ENCODE results near the gene ELN. TPM values are rescaled to one million over a fixed set of nuclear protein-coding genes. Genes with fewer than 3 reads are reported as not detected.

ELN gene
- total and polyA plus RNA-seq, 2 experiments from 2014 or later: 539 to 698 TPM

DNA sequence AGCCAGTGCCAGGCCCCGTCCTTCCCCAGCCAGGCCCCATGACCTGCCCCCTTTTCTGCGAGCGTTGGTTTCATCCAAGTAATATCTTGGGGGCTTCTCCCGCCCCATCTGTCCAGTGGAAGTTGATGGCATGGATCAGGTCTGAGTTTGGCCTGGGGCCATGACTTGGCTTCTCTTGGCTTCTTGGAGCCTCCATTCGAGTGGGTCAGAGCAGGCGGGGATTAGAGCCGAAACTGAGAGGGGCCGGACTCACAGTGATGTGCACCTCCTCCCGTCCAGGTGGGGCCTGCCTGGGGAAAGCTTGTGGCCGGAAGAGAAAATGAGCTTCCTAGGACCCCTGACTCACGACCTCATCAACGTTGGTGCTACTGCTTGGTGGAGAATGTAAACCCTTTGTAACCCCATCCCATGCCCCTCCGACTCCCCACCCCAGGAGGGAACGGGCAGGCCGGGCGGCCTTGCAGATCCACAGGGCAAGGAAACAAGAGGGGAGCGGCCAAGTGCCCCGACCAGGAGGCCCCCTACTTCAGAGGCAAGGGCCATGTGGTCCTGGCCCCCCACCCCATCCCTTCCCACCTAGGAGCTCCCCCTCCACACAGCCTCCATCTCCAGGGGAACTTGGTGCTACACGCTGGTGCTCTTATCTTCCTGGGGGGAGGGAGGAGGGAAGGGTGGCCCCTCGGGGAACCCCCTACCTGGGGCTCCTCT is 40.6 kb downstream of the ELN start:
- TF ChIP-seq EZH2 (IDR thresholded peaks at IDR 0.05; ENCODE audit: insufficient read depth, poor library complexity, severe bottlenecking) (no peak), EZH2phosphoT487 (IDR thresholded peaks at IDR 0.05; ENCODE audit: insufficient read depth, low read depth) (no peak)
- DNase-seq: no peak
- Histone ChIP-seq H3K4me2 (ENCODE audit: unreplicated experiment) (no peak overlapping the region), H3K9ac (no peak overlapping the region), H3K9me3 (ENCODE audit: low read depth) (no peaks in the 10 kb centered on the region), H3K9me2 (ENCODE audit: insufficient read depth) (no peaks in the 10 kb centered on the region), H2AFZ (no peak overlapping the region), H3K79me2 (ENCODE audit: insufficient read depth) (no peaks in the 10 kb centered on the region), H4K20me1 (ENCODE audit: insufficient read depth) (no peaks in the 10 kb centered on the region), H3K4me1 (ENCODE audit: insufficient read depth) (no peaks in the 10 kb centered on the region), H3K27ac (no peak overlapping the region), H3F3A (ENCODE audit: insufficient read depth) (0 out of 2 replicates have a peak, but pooled peaks cover 5% of the 10 kb centered on the region), H3K27me3 (replicated peaks; ENCODE audit: insufficient read depth) (no peaks in the 10 kb centered on the region), H3K36me3 (ENCODE audit: low read depth) (no peaks in the 10 kb centered on the region), H3K4me3 (no peak overlapping the region)
- in situ Hi-C loops (cut with MboI): loop anchor here (10.0 kb wide), 1 partner anchor 336 kb away; no protein-coding TSS in a partner anchor
- 66 to 74% methylated on average over 14 to 20 of the region's 20 CpGs for WGBS, 2 experiments (ENCODE audit: low coverage in 1 of 2, low lambda C conversion rate in 2 of 2, missing lambda C conversion rate in 2 of 2)

GRCh38 chr7:74069086-74069541 is 41.1 kb downstream of the ELN start:
- Histone ChIP-seq H4K20me1 (ENCODE audit: insufficient read depth) (no peaks in the 10 kb centered on the region), H3K4me1 (ENCODE audit: insufficient read depth) (no peaks in the 10 kb centered on the region), H3K9me3 (ENCODE audit: low read depth) (no peaks in the 10 kb centered on the region), H3K9ac (no peak overlapping the region), H2AFZ (no peak overlapping the region), H3K9me2 (ENCODE audit: insufficient read depth) (no peaks in the 10 kb centered on the region), H3F3A (ENCODE audit: insufficient read depth) (0 out of 2 replicates have a peak, but pooled peaks cover 5% of the 10 kb centered on the region), H3K27ac (no peak overlapping the region), H3K79me2 (ENCODE audit: insufficient read depth) (no peaks in the 10 kb centered on the region), H3K36me3 (ENCODE audit: low read depth) (no peaks in the 10 kb centered on the region), H3K4me3 (no peak overlapping the region), H3K4me2 (ENCODE audit: unreplicated experiment) (no peak overlapping the region), H3K27me3 (replicated peaks; ENCODE audit: insufficient read depth) (no peaks in the 10 kb centered on the region)
- DNase-seq: no peak
- 73% methylated on average over 15 to 16 of the region's 16 CpGs for WGBS, 2 experiments (ENCODE audit: low coverage in 1 of 2, low lambda C conversion rate in 2 of 2, missing lambda C conversion rate in 2 of 2)
- in situ Hi-C loops (cut with MboI): loop anchor here (10.0 kb wide), 1 partner anchor 336 kb away; no protein-coding TSS in a partner anchor
- TF ChIP-seq EZH2phosphoT487 (IDR thresholded peaks at IDR 0.05; ENCODE audit: insufficient read depth, low read depth) (no peak), EZH2 (IDR thresholded peaks at IDR 0.05; ENCODE audit: insufficient read depth, poor library complexity, severe bottlenecking) (no peak)

GRCh38 chr7:74069790-74070618 is 42.0 kb downstream of the ELN start:
- H2AFZ ChIP-seq: no peak overlapping the region
- WGBS, 2 experiments (ENCODE audit: low coverage in 1 of 2, low lambda C conversion rate in 2 of 2, missing lambda C conversion rate in 2 of 2): 43 to 48% methylated on average over 10 to 11 of the region's 11 CpGs

GRCh38 chr7:74070619-74070921 is 42.6 kb downstream of the ELN start:
- no peaks in the 10 kb centered on the region for H3K4me1 ChIP-seq (ENCODE audit: insufficient read depth)
- H3F3A ChIP-seq (ENCODE audit: insufficient read depth): 0 out of 2 replicates have a peak, but pooled peaks cover 5% of the 10 kb centered on the region
- in situ Hi-C loops (cut with MboI): loop anchor here (10.0 kb wide), 1 partner anchor 114 kb away; no protein-coding TSS in a partner anchor
- no peaks in the 10 kb centered on the region for H3K9me3 ChIP-seq (ENCODE audit: low read depth)
- no peaks in the 10 kb centered on the region for H3K79me2 ChIP-seq (ENCODE audit: insufficient read depth)
- no peaks in the 10 kb centered on the region for H4K20me1 ChIP-seq (ENCODE audit: insufficient read depth)
- no peak overlapping the region for H2AFZ ChIP-seq
- no peak overlapping the region for H3K27ac ChIP-seq
- peak; percentile 39 for DNase-seq
- no peaks in the 10 kb centered on the region for H3K27me3 ChIP-seq (replicated peaks; ENCODE audit: insufficient read depth)
- H3K9ac ChIP-seq: no peak overlapping the region
- H3K4me2 ChIP-seq (ENCODE audit: unreplicated experiment): no peak overlapping the region
- H3K4me3 ChIP-seq: no peak overlapping the region
- TF ChIP-seq EZH2 (IDR thresholded peaks at IDR 0.05; ENCODE audit: insufficient read depth, poor library complexity, severe bottlenecking) (no peak), EZH2phosphoT487 (IDR thresholded peaks at IDR 0.05; ENCODE audit: insufficient read depth, low read depth) (no peak)
- 38 to 39% methylated on average over 6 of the region's 6 CpGs for WGBS, 2 experiments (ENCODE audit: low coverage in 1 of 2, low lambda C conversion rate in 2 of 2, missing lambda C conversion rate in 2 of 2)
- no peaks in the 10 kb centered on the region for H3K9me2 ChIP-seq (ENCODE audit: insufficient read depth)
- no peaks in the 10 kb centered on the region for H3K36me3 ChIP-seq (ENCODE audit: low read depth)

More at GRCh38 chr7:74069790-74070618, 42.0 kb downstream of the ELN start:
- H3K9ac ChIP-seq: no peak overlapping the region
- H4K20me1 ChIP-seq (ENCODE audit: insufficient read depth): no peaks in the 10 kb centered on the region
- H3K9me3 ChIP-seq (ENCODE audit: low read depth): no peaks in the 10 kb centered on the region
- H3K4me1 ChIP-seq (ENCODE audit: insufficient read depth): no peaks in the 10 kb centered on the region
- no peak overlapping the region for H3K4me2 ChIP-seq (ENCODE audit: unreplicated experiment)
- H3K79me2 ChIP-seq (ENCODE audit: insufficient read depth): no peaks in the 10 kb centered on the region
- H3K27ac ChIP-seq: no peak overlapping the region
- in situ Hi-C loops (cut with MboI): loop anchor here (10.0 kb wide), 2 partner anchors 115 to 335 kb away; no protein-coding TSS in a partner anchor
- no peaks in the 10 kb centered on the region for H3K36me3 ChIP-seq (ENCODE audit: low read depth)
- H3K27me3 ChIP-seq (replicated peaks; ENCODE audit: insufficient read depth): no peaks in the 10 kb centered on the region
- 0 out of 2 replicates have a peak, but pooled peaks cover 5% of the 10 kb centered on the region for H3F3A ChIP-seq (ENCODE audit: insufficient read depth)
- TF ChIP-seq EZH2phosphoT487 (IDR thresholded peaks at IDR 0.05; ENCODE audit: insufficient read depth, low read depth) (no peak), EZH2 (IDR thresholded peaks at IDR 0.05; ENCODE audit: insufficient read depth, poor library complexity, severe bottlenecking) (no peak)
- no peaks in the 10 kb centered on the region for H3K9me2 ChIP-seq (ENCODE audit: insufficient read depth)
- no peak overlapping the region for H3K4me3 ChIP-seq
- DNase-seq: no peak
